ENCODE measurements around the gene CREB3L1. TPM values are rescaled to one million over a fixed set of nuclear protein-coding genes. Genes with fewer than 3 reads are reported as not detected.

The CREB3L1 gene
- total RNA-seq, 1 experiment from 2014 or later: 1.1 TPM

GRCh38 chr11:46319074-46319453 lies 41.6 kb downstream of the CREB3L1 start:
- H3K27me3 ChIP-seq (ENCODE audit: low read length): no peaks in the 10 kb centered on the region
- DNase-seq (no peak), ATAC-seq (no peak)
- H3K27ac ChIP-seq (ENCODE audit: low read length): no peak overlapping the region
- no peak overlapping the region for H3K4me2 ChIP-seq (ENCODE audit: low read length)
- no TSS peak for BruUV-seq (replicated peaks)
- intact Hi-C loops (cut with micrococcal nuclease): loop anchor here (10.0 kb wide), 1 partner anchor 194 kb away; the partner anchor contains the start of gene PHF21A
- no peaks in the 10 kb centered on the region for H4K20me1 ChIP-seq (ENCODE audit: low read length)
- H3K9me3 ChIP-seq (ENCODE audit: low read length): no peaks in the 10 kb centered on the region
- H3F3A ChIP-seq (ENCODE audit: low read length, unreplicated experiment): no peaks in the 10 kb centered on the region
- TF ChIP-seq CTCF (conservative IDR thresholded peaks at IDR 0.05; ENCODE audit: low read depth, low read length): no peak
- TF ChIP-seq EZH2phosphoT487 (IDR thresholded peaks at IDR 0.05; ENCODE audit: borderline replicate concordance, low read length): no peak
- TF ChIP-seq EZH2 (IDR thresholded peaks at IDR 0.05; ENCODE audit: low read length, unreplicated experiment): no peak
- H3K79me2 ChIP-seq (ENCODE audit: low read length): no peaks in the 10 kb centered on the region
- no peaks in the 10 kb centered on the region for H3K36me3 ChIP-seq (ENCODE audit: low read depth, low read length)
- ChIA-PET CTCF (no interaction called here), POLR2A (ENCODE audit: unreplicated experiment) (no interaction called here)
- no peaks in the 10 kb centered on the region for H3K4me1 ChIP-seq (ENCODE audit: insufficient read depth, low read length)
- H2AFZ ChIP-seq (ENCODE audit: low read length): no peak overlapping the region
- H3K9me2 ChIP-seq (replicated peaks; ENCODE audit: low read length): no peaks in the 10 kb centered on the region
- no peak overlapping the region for H3K4me3 ChIP-seq (ENCODE audit: low read length)
- H3K9ac ChIP-seq (ENCODE audit: low read length): no peak overlapping the region

DNA sequence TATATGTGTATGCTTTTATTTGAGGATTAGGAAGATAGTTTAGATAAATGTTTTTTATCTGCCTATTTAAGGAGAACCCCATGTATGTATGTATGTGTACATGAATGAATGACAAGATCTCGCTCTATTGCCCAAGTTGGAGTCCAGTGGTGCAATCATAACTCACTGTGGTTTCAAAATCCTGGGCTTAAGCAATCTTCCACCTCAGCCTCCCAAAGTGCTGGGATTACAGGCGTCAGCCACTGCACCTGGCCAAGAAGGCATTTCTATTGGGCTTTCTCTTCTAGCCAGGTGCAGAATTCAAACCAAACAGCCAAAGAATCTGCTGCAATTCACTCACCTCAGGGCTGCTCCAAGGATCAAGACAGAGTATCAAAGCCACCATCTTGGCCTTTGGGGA lies 44.3 kb downstream of the CREB3L1 start:
- CTCF ChIA-PET: interaction anchor here (0.7 kb wide), 1 partner anchor 12 kb away, joined by 4 read pairs; no protein-coding TSS in a partner anchor
- H3K36me3 ChIP-seq (ENCODE audit: low read depth, low read length): no peaks in the 10 kb centered on the region
- H3K4me3 ChIP-seq (ENCODE audit: low read length): no peak overlapping the region
- H3K27me3 ChIP-seq (ENCODE audit: low read length): no peaks in the 10 kb centered on the region
- H3K9me3 ChIP-seq (ENCODE audit: low read length): no peaks in the 10 kb centered on the region
- H3K9me2 ChIP-seq (replicated peaks; ENCODE audit: low read length): no peaks in the 10 kb centered on the region
- H4K20me1 ChIP-seq (ENCODE audit: low read length): no peaks in the 10 kb centered on the region
- H3K27ac ChIP-seq (ENCODE audit: low read length): no peak overlapping the region
- H3F3A ChIP-seq (ENCODE audit: low read length, unreplicated experiment): no peaks in the 10 kb centered on the region
- DNase-seq: no peak
- TF ChIP-seq CTCF (conservative IDR thresholded peaks at IDR 0.05; ENCODE audit: low read depth, low read length): no peak
- no peak for TF ChIP-seq EZH2 (IDR thresholded peaks at IDR 0.05; ENCODE audit: low read length, unreplicated experiment)
- no peak for TF ChIP-seq EZH2phosphoT487 (IDR thresholded peaks at IDR 0.05; ENCODE audit: borderline replicate concordance, low read length)
- no peak for ATAC-seq
- H3K9ac ChIP-seq (ENCODE audit: low read length): no peak overlapping the region
- H3K4me1 ChIP-seq (ENCODE audit: insufficient read depth, low read length): no peaks in the 10 kb centered on the region
- H3K4me2 ChIP-seq (ENCODE audit: low read length): no peak overlapping the region
- intact Hi-C loops (cut with micrococcal nuclease): no loop called here
- POLR2A ChIA-PET (ENCODE audit: unreplicated experiment): no interaction called here
- no peak overlapping the region for H2AFZ ChIP-seq (ENCODE audit: low read length)
- BruUV-seq (replicated peaks): no TSS peak
- no peaks in the 10 kb centered on the region for H3K79me2 ChIP-seq (ENCODE audit: low read length)

- peak; percentile 24; the same call in 1 of the 2 replicates for ATAC-seq
- POLR2A ChIA-PET (ENCODE audit: unreplicated experiment): no interaction called here
- no TSS peak for BruUV-seq (replicated peaks)
- no peaks in the 10 kb centered on the region for H3F3A ChIP-seq (ENCODE audit: low read length, unreplicated experiment)
- no peaks in the 10 kb centered on the region for H3K9me2 ChIP-seq (replicated peaks; ENCODE audit: low read length)
- H3K79me2 ChIP-seq (ENCODE audit: low read length): no peaks in the 10 kb centered on the region
- no peaks in the 10 kb centered on the region for H3K27me3 ChIP-seq (ENCODE audit: low read length)
- no peak overlapping the region for H2AFZ ChIP-seq (ENCODE audit: low read length)
- H3K27ac ChIP-seq (ENCODE audit: low read length): no peak overlapping the region
- H3K4me3 ChIP-seq (ENCODE audit: low read length): no peak overlapping the region
- intact Hi-C loops (cut with micrococcal nuclease): no loop called here
- H3K4me2 ChIP-seq (ENCODE audit: low read length): no peak overlapping the region
- no peak for TF ChIP-seq EZH2phosphoT487 (IDR thresholded peaks at IDR 0.05; ENCODE audit: borderline replicate concordance, low read length)
- peak; percentile 36; the same call in 1 of the 2 replicates for TF ChIP-seq CTCF (conservative IDR thresholded peaks at IDR 0.05; ENCODE audit: low read depth, low read length)
- DNase-seq: no peak
- CTCF ChIA-PET: no interaction called here
- H3K9ac ChIP-seq (ENCODE audit: low read length): no peak overlapping the region
- H3K36me3 ChIP-seq (ENCODE audit: low read depth, low read length): no peaks in the 10 kb centered on the region
- H4K20me1 ChIP-seq (ENCODE audit: low read length): no peaks in the 10 kb centered on the region
- no peaks in the 10 kb centered on the region for H3K9me3 ChIP-seq (ENCODE audit: low read length)
- H3K4me1 ChIP-seq (ENCODE audit: insufficient read depth, low read length): no peaks in the 10 kb centered on the region
Observed at GRCh38 chr11:46322759-46323158, 45.3 kb downstream of the CREB3L1 start.
